EL (cell line): ENCODE data around the gene SIRT7.

ENCODE experiments used
- DNase-seq: peaks from one replicate; pipeline ENCODE4 v3.0.0-alpha.2; 2016

SIRT7 gene

DNA sequence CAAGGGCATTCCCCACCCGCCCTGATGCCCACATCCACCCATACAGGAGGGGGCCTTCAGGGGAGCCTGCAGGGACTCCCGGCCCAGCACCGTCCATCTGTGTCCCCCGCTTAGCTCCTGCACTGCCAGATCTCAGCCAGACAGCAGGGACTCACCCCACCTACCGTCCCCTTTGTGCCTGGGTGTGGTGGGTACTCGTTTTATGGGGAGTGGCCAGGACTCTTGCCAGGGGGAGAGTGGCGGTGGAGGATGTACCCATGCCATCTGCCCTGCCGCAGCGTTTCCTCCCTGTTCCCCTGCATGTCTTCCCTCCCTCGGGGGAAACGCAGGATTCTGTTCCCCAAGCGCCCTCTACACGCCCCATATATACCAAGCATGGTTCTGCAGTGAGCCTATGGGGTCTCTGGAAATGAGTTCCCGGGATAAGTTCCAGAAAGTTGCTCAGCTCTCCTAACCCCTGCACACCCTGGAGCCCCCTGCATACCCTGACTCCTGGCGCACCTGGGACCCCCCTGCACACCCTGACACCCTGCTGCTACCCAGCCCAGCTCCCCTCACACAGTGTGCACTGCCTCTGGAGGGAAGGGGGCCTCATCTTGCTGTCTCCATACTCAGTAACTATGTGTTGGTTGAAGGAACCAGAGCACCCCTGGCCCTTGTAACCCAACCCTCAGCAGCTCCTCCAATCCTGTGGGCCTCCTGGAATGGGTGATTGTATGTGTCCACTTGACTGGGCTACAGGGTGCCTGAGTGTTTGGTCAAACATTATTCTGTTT is 13.8 kb upstream of the SIRT7 start:
- no peak for DNase-seq

DNA sequence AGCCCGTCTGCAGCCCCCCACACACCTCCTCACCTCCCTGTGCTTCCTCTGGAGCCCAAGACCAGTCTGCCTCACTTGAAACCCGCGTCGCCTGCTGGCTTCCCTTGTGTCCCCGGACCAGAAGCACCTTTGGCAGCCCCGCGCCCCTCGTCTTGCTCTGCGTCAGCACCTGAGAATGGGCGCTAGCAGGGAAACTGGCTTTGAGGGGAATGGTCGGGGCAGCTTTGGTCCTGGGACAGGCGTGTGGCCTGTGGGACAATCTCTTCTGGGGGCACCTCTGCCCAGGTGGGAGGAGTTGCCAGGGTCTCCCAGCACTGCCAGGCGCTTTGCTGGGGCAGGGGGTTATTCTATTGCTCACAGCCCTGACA is 13.2 kb upstream of the SIRT7 start:
- DNase-seq, result no peak

DNA sequence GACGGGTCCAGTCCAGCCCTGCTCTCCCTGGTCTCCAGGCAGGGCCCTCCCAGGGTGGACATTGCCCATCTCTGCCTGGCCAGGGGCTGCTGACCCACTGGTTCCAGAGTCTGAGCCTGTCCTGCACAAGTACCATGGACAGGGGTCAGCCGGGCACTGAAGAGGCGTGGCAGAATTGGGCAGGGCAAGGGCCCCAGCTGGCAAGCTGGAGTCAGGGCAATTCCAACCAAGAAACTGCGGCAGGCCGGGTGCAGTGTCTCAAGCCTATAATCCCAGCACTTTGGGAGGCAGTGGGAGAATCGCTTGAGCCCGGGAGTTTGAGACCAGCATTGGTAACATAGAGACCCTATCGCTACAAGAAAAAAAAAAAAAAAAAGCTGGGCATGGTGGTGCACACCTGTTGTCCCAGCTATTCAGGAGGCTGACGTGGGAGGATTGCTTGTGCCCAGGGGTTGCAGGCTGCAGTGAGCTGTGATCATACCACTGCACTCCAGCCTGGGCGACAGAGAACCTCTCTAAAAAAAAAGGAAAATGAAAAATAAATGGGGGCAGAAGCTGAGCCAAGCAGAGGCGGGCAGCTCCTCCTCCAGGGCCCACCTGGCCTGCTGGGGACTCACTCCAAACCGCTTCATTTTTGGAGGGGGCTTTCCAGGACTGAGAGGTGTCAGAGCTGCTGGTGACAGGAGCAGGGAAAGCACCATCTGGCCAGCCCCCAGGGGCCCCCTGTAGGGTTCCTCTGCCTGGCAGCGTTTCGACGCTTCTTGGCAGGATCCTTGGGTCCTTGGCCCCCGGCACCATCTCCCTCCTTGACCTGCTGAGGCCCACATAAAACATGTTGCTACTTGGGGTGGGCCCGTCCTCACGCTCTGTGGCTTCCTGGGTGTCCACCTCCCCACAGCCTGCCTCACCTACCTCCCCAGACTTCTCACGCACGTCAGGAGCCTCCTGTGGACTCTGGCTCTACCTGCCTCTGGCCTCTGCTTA is 12.5 kb upstream of the SIRT7 start:
- no peak for DNase-seq

DNA sequence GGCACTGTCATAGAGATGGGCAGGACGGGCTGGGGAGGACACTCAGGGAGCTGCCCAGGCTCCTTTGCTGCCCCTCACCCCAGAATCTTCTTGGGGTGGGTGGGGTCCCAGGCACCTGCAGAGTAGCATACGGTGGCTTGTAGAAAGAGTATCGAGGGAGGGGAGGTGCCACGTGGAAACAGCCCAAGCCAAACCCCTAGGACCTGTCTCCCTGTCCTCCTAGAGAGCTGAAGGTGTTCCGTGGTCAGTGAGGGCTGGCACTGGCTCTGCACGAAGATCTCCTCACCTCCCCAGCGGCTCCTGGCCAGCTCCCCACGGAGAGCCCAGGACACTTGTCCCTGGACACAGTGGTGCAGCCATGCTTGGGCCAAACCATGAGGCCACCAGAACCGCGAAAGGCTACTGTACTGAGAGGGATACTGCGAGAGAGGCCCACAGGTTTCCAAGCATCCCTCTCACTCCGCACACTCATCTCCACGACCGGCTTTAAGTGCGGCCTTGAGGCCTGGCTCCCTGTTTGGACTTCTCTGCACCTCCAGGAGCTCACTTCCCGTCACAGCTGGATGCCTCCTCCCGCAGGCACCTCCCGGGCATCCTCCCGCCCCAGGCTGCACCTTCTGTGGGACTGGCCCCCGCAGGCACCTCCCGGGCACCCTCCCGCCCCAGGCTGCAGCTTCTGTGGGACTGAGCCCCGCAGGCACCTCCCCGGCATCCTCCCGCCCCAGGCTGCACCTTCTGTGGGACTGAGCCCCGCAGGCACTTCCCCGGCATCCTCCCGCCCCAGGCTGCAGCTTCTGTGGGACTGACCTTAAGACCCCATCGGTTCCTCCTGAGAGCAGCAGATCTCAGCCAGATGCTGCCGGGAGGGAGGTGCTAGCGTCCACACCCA is 11.5 kb upstream of the SIRT7 start:
- DNase-seq, result no peak

DNA sequence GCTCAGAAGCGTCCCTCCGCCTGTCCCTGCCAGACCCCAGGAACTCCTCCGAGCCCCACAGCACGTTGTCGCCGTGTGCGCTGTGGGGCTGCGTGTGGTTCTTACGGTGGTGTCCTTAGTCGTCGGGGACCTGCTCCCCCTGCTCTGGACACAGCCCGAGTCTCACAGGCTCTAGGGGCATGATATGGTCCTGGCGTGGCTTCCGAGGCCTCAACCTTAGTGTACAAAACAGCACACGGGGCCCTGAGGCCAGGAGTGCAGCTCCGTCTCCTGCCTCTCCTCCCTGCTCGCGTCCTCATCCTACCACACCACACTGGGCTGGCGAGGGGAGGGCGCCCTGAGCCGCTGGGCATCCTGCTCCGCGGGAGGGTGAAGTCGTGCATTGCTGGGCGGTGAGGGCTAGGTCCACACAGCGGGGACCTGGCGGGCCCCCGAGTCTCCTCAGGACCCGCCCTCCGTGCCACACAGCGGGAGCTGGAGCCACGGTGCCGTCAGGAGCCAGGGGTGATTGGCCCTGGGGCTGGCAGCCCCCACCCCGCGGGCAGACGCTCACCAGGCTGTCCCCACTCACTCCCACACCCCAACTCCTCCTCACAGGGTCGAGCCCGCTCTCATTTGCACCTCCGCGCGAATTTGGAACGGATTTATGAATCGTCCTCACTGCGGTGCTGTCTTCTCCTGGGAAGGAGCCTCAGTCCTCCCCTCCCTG is 10.7 kb upstream of the SIRT7 start:
- DNase-seq, result peak; percentile 32

DNA sequence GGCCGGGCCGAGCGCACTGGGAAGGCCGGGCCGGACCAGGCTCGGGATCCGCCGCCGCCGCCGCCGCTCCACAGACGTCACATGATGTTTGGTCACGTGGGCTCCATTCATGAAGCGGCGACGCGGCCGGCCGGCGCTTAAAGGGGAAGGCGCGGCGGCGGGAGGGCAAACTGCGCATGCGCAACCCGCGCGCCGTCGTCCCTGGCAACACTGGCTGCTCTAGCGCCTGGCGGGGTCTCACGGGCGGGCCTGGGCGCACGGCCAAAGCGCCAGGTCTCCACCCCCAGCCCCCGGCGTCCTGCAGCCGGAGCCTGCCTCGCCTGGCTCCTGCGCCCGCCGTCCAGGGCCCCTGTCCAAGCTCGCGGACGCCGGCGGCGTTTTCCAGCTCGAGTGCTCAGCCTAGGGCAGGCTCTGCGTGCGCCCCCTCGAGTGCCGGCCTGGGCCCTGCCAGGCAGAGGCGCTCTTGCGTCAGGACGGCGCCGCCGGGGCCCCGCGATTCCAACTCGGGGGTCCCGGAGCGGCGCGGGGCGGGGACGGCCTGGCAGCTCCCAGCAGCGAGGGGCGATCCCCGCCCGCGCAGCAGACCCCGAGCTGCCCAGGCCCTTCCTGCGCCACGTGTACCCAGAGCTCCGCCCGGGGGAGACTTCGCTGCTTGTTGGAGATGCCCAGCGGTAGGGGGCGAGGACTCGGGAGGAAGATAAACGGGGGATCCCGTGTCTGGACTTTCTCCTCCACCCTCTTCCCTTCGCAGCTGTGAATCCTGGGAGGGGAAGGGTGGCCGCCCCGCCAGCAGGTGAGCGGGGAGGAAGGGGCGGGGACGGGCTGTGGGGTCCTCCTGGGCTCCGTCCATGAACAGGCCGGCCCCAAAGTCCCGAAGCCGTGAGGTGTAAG is 9.9 kb upstream of the SIRT7 start, which contains the start of gene MAFG:
TSS of gene MAFG (minus strand) at position 83 of the 891 bp plus-strand sequence. CDS start 4,550 bp downstream, outside the sequence.
- DNase-seq, result peak; percentile 95

DNA sequence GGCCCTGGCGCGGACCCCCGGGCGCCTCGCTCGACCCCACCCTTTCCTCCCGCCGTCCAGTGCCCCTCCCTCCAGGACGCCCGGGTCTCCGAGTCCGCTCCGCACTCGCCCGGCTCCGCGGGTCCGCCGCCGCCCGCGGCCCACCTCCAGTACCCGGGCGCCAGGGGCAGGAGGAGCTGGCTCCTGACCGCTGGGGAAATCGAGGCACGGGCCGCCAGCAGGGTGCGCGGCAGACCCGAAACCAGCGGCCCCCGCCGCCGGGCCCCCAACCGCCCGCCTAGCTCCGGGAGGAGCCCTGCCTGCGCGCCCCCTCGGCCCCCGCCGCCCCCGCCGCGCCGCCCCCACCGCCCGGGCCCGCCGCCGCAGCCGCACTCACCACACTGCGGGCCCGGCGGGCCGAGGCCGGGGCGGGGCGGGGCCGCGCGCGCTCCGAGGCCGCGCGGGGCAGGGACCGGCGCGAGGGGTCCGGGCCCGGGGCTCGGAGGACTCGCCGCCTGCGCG is 9.2 kb upstream of the SIRT7 start:
- no peak for DNase-seq

DNA sequence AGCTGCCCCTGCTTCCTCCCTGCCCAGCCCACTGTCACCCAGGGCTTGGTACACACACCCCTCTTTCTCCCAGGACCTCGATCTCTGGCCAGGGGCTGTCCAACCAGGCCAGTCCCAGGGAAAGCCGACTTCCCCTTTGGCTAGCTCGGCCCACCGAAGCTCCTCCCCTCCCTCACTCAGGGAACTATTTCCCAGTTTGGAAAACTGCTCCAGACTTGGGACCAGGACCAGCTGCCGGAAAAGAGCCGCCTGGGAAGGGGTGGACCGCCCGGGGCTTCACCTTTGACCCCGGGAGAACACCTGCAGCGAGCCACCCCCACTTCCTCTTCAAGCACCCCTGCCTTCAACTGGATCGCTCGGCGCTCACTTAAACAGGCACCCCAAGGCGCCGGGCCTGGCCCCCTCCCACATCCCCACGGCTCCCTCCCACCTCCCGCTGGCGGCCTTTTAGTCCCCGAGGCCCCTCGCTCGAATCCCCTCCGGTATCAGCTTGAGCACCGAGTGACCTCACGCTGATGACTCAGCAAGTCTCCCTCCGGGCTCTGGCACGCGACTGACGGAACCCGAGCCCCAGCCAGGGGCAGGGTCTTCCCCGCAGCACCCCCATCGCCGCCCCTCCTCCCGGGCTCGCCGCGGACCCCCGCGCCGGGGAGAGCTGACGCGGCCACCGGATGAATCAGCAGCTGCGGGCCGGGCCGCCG is 8.6 kb upstream of the SIRT7 start:
- peak; percentile 91 for DNase-seq

DNA sequence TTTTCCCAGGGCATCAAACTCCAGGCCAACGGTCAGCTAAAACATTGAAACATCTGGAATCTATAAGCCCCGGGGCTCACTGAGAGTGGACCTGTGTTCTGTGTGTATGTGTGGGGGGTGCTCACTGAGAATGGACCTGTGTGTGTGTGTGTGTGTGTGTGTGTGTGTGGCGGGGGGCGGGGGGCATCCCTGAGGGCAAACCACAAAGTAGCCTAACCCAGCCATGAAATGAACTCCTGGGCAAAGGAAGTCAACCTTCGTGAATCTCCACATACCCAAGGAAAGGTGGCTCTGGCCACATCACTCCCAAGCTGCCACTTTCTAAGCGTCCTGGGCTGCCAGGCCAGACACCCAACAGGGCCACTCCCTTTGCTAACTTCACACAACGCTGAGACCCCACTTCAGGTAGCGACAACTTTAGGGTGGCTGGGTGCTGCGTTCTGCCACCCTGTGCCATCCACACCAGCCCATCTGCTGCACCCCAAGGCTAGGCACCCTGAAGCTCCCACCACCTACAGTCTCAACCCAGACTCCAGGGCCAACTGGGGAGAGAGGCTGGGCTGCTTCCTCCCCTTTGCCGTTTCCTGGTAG is 8.0 kb upstream of the SIRT7 start:
- DNase-seq, result no peak

DNA sequence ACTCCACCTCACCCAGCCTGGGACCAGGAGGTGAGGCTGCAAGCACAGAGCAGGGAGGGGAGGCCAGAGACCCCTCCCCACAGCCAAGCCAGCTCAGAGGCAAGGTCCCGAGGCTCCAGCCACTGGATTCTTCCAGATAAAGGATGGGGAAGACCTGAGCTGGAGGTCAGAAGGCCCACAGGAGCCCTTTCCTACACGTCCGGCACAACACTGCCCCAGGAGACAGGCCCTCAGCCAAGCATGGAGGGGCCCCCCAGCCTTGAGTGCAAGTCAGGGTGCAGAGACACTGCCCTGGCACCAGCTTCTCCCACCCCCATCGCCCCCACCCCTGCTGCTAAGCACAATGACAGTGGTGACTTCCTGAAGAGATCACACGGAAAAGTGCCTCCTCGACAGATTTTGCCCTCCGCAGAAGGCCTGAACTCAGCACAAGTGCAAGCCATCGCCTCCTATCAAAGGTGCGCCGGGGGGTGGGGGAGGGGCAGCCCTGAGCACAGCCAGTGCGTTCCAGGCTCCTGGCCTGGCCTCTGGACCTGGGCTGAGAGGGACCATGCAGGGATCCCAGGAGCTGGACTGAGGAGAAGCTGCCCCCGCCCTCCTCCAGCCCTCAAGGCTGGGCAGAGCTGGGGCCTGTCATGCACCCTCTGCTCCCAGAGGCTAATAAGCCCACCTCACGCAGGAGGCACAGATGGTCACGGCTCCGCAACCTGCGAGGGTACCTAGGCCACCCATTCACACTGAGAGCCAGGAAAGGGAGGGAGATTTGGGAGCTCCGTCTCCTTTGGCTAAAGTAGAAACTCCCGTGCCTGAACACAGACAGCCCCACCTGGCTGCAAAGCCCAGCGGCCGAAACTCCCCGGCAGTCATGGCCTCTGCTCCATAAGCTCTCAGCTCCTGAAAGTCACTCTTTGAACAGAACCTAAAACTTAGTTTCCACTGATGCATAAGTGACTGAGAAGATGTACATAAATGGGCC is 6.9 kb upstream of the SIRT7 start:
- DNase-seq, result no peak

DNA sequence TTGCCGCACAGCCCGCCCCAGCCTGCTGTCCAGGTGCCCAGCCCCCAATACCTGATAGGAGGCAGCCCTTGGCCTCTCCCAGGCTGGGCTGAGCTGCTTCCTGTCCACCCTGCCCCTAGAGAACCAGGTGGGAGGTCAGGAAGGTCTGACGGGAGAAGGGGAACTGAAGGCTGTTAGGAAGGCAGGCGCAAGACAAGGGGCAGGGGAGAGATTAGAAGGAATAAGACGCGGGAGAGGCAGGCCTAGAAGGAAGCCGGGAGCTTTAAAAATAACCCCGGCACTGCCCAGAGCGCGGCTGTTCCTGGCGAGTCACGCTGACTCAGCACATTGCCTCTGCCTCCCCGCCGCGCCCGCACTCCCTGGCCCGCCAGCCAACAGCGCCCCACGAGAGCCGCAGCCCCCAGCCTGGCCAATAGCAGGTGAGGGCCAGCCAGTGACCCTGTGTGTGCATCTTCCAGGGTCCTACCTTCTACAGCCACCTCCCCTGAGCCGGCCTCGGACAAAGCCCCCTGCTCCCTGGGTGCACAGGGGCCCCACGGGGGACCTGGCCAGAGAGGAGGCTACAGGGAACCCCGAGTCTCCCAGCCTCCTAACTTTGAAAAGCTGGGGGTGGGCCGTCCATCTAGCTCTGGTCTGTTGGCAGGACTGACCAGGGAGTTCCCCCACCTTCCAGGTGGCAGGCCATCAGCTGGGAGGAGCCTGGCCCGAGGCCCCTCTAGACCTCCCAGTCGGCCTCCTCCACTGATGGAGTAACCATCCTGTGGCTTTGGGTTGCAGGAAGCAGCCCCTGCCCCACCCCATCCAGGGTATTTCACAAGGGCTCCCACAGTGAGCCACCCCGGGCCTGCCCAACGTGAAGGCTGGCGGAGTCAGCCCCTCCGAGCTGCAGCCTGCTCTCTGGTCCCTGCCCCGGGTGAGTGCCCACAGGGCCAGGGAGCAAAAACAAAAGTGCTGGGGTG is 5.6 kb upstream of the SIRT7 start:
- peak; percentile 74 for DNase-seq

DNA sequence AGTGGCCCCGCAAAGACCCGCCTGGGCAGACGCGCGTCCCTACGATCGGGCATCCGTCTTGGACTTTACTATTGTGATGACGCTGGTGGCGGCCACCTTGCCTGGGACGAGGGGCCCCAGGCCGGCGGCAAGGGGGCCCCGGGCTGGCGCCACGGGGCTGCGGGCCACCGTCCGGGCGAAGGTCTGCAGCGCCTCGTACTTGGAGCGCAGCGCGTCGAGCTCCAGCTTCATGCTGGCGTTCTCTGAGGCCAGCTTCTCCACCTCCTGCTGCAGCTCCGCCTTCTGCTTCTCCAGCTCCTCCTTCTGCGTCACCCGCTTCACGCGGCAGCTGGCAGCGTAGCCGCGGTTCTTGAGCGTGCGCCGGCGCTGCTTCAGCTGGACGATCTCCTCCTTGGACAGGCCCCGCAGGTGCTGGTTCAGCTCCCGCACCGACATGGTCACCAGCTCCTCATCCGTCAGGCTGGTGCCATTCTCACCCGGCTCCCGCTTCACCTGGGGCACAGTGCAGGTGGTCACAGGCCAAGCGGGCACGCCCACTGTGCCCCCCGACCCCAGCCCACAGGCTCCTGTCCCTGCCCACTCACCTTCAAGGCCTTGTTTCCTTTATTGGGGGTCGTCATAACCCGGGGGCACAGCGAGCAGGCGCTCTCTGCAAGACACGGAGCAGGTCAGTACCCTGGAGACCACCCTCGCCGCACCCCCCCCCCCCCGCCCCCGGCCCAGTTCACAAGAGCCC is 4.8 kb upstream of the SIRT7 start:
- no peak for DNase-seq

DNA sequence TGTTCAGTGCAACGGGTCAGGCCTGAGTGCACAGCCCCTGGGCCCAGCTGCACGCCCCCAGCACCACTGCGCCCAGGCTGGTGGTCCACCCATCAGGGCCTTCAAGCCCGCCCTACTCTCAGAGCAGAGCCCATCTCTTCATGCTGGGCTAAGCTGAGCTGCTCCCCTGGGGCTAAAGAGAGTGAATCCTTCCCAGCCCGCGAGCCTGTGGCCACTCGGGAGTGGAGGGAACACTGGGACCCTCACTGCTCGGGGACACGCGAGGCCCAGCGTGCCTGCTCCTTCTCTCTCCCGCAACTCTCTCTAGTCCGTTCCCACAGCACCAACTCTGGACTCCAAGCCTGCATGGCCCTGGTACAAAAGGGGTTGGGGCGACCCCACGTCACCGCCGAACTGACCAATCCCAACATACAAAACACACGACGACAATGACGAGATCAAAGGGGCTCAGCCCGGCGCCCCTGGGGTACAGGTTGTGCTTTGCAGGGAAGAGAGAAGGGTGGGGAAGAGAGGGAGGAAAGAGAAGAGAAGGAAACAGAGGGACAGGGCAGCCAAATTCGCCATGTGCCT is 4.1 kb upstream of the SIRT7 start:
- no peak for DNase-seq

DNA sequence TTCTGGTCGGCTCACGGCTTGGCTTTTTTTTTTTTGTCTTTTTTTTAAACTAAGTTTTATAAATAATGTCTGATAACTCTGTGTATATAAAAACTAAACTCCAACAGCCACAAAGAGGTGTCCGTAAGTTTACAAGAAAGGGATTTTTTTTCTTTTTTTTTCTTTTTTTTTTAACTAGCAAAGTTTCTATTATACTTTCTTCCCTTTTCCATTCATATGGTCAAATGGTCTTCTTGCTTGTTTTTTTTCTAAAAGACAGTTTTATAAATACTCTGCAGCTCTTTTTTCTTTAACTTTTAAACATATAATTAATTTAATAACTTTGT is 3.5 kb upstream of the SIRT7 start:
- no peak for DNase-seq

DNA sequence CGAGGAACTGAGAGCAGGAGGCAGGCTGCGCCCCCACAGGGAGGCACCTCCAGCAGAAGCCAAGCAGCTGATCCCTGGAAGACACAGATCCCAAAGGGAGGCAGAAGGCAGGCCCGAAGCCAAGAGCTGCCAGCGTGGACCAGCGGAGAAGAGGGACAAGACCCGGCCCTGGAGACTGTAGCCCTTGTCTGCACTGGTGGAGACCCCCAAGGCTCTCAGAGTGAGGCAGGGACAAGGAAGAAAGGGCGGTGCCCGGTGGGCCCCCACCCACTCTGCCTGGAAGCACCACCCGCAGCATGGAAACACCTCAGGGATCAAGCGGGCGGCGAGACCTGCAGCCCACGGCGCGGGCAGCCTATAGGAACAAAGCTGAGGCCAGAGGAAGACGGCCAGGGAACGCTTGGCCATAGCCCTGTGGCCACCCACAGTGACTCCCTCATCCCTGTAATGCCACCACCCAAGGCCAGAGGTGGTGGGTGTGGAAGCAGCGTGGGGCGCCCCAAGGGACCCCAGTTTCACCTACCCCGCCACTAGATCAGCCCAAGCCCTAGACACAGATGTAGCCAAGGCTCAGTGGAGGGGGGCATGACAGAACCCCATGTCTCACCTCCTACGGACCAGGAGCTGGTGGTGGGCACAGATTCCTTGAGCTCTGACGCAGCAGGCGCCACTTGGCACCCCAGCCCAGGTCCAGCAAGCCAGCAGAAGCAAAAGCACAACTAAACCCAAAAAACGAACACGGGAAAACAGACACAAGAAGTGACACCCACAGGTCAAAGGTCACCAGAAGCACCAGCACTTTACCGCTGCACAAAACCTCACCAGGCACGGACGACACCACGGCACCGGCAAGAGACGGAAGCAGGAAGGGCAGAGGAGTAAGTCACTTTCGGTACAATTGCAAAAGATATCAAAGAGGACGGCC is 2.9 kb upstream of the SIRT7 start:
- DNase-seq, result no peak
